ENCODE results near the gene UBE2E2.

Gene UBE2E2

GRCh38 chr3:23161896-23162570 lies 41.1 kb upstream of the UBE2E2 start:
- no peak for DNase-seq (ENCODE audit: low read depth)
- no peak overlapping the region for H3K4me3 ChIP-seq (ENCODE audit: low read depth, low read length)
- TF ChIP-seq MAX (IDR thresholded peaks at IDR 0.05; ENCODE audit: low read depth, low read length) (no peak), POLR2A (IDR thresholded peaks at IDR 0.05; ENCODE audit: extremely low read depth, insufficient read length) (no peak), CTCF (IDR thresholded peaks at IDR 0.05; ENCODE audit: low read depth, low read length) (no peak), MYC (IDR thresholded peaks at IDR 0.05; ENCODE audit: low read depth, low read length) (no peak)

GRCh38 chr3:23162934-23163333 lies 40.2 kb upstream of the UBE2E2 start:
- TF ChIP-seq MYC (IDR thresholded peaks at IDR 0.05; ENCODE audit: low read depth, low read length) (no peak), CTCF (IDR thresholded peaks at IDR 0.05; ENCODE audit: low read depth, low read length) (no peak), MAX (IDR thresholded peaks at IDR 0.05; ENCODE audit: low read depth, low read length) (no peak), POLR2A (IDR thresholded peaks at IDR 0.05; ENCODE audit: extremely low read depth, insufficient read length) (no peak)
- no peak overlapping the region for H3K4me3 ChIP-seq (ENCODE audit: low read depth, low read length)
- no peak for DNase-seq (ENCODE audit: low read depth)

- no peak for TF ChIP-seq CTCF (IDR thresholded peaks at IDR 0.05; ENCODE audit: low read depth, low read length)
- no peak for TF ChIP-seq MYC (IDR thresholded peaks at IDR 0.05; ENCODE audit: low read depth, low read length)
- no peak for TF ChIP-seq POLR2A (IDR thresholded peaks at IDR 0.05; ENCODE audit: extremely low read depth, insufficient read length)
- no peak for TF ChIP-seq MAX (IDR thresholded peaks at IDR 0.05; ENCODE audit: low read depth, low read length)
Observed at GRCh38 chr3:23164746-23165145, 38.4 kb upstream of the UBE2E2 start.

GRCh38 chr3:23165571-23165970 lies 37.6 kb upstream of the UBE2E2 start:
- no peak overlapping the region for H3K4me3 ChIP-seq (ENCODE audit: low read depth, low read length)
- TF ChIP-seq MAX (IDR thresholded peaks at IDR 0.05; ENCODE audit: low read depth, low read length) = no peak
- TF ChIP-seq MYC (IDR thresholded peaks at IDR 0.05; ENCODE audit: low read depth, low read length) = no peak
- TF ChIP-seq CTCF (IDR thresholded peaks at IDR 0.05; ENCODE audit: low read depth, low read length) = no peak
- no peak for TF ChIP-seq POLR2A (IDR thresholded peaks at IDR 0.05; ENCODE audit: extremely low read depth, insufficient read length)
- no peak for DNase-seq (ENCODE audit: low read depth)

More at GRCh38 chr3:23164746-23165145, 38.4 kb upstream of the UBE2E2 start:
- DNase-seq (ENCODE audit: low read depth) = no peak
- H3K4me3 ChIP-seq (ENCODE audit: low read depth, low read length) = no peak overlapping the region

- no peak for DNase-seq (ENCODE audit: low read depth)
- no peak overlapping the region for H3K4me3 ChIP-seq (ENCODE audit: low read depth, low read length)
- no peak for TF ChIP-seq CTCF (IDR thresholded peaks at IDR 0.05; ENCODE audit: low read depth, low read length)
- TF ChIP-seq MAX (IDR thresholded peaks at IDR 0.05; ENCODE audit: low read depth, low read length) = no peak
- no peak for TF ChIP-seq POLR2A (IDR thresholded peaks at IDR 0.05; ENCODE audit: extremely low read depth, insufficient read length)
- no peak for TF ChIP-seq MYC (IDR thresholded peaks at IDR 0.05; ENCODE audit: low read depth, low read length)
Observed at GRCh38 chr3:23166276-23166675, 36.9 kb upstream of the UBE2E2 start.
